Measurements from ENCODE around the gene OTUD6A. TPM values are rescaled to one million over a fixed set of nuclear protein-coding genes. Genes with fewer than 3 reads are reported as not detected.
A peak's percentile ranks its signal among the peaks of the same experiment; 100 is the strongest.

OTUD6A gene
- total and polyA plus RNA-seq, 8 donors = not detected

DNA sequence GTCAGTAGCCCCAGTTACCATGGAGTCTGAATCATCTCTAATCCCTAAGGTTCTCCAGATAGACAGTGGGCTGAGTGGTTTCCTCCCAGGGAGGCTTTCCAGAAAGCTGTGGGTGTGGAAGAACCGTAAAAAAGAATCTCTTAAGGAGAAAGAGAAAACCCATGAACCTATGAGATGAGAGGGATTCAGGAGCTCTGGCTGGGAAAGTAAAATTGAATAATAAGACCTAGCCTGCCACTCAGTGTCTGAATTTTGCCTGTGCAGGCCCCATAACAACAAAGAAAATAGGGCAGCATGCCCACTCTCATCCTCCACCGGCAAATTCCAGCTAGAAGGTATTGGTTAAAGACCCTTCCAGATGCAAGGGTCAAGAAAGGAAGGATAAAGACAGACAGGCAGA lies 29.5 kb upstream of the OTUD6A start:
- intact Hi-C loops (cut with DNase I; ENCODE audit: low total_unique reads) = loop anchor here (10.0 kb wide), 2 partner anchors 62 to 498 kb away; no protein-coding TSS in a partner anchor
- Histone ChIP-seq H3K27ac (no peak overlapping the region), H3K27me3 (peaks cover 0 to 4% (median 0%) of the 10 kb centered on the region in 3 donors), H3K9me3 (no peaks in the 10 kb centered on the region), H3K4me3 (no peak overlapping the region), H3K4me1 (no peaks in the 10 kb centered on the region), H3K36me3 (no peaks in the 10 kb centered on the region)
- no peak for DNase-seq
- TF ChIP-seq POLR2AphosphoS5 (IDR thresholded peaks at IDR 0.05) = no peak
- no peak for TF ChIP-seq EP300 (IDR thresholded peaks at IDR 0.05)
- TF ChIP-seq, protein P1, sequence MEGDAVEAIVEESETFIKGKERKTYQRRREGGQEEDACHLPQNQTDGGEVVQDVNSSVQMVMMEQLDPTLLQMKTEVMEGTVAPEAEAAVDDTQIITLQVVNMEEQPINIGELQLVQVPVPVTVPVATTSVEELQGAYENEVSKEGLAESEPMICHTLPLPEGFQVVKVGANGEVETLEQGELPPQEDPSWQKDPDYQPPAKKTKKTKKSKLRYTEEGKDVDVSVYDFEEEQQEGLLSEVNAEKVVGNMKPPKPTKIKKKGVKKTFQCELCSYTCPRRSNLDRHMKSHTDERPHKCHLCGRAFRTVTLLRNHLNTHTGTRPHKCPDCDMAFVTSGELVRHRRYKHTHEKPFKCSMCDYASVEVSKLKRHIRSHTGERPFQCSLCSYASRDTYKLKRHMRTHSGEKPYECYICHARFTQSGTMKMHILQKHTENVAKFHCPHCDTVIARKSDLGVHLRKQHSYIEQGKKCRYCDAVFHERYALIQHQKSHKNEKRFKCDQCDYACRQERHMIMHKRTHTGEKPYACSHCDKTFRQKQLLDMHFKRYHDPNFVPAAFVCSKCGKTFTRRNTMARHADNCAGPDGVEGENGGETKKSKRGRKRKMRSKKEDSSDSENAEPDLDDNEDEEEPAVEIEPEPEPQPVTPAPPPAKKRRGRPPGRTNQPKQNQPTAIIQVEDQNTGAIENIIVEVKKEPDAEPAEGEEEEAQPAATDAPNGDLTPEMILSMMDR (IDR thresholded peaks at IDR 0.05) = no peak
- TF ChIP-seq POLR2A (IDR thresholded peaks at IDR 0.05) = no peak
- WGBS, 5 donors = 48 to 68% (median 62%) methylated on average over 2 of the region's 2 CpGs

GRCh38 chrX:70033348-70034051 lies 28.8 kb upstream of the OTUD6A start:
- TF ChIP-seq POLR2AphosphoS5 (IDR thresholded peaks at IDR 0.05) (no peak), POLR2A (IDR thresholded peaks at IDR 0.05) (no peak), EP300 (IDR thresholded peaks at IDR 0.05) (no peak)
- TF ChIP-seq, protein P1 (IDR thresholded peaks at IDR 0.05) = peak in 5 of 7 experiments; percentile 11 to 54 (median 43)
- Histone ChIP-seq H3K4me1 (no peaks in the 10 kb centered on the region), H3K36me3 (no peaks in the 10 kb centered on the region), H3K27me3 (peaks cover 0 to 4% (median 0%) of the 10 kb centered on the region in 3 donors), H3K4me3 (no peak overlapping the region), H3K27ac (no peak overlapping the region), H3K9me3 (no peaks in the 10 kb centered on the region)
- intact Hi-C loops (cut with DNase I; ENCODE audit: low total_unique reads) = loop anchor here (10.0 kb wide), 2 partner anchors 61 to 499 kb away; no protein-coding TSS in a partner anchor
- peak; percentile 46 to 60 for DNase-seq
- 59 to 73% (median 62%) methylated on average over 10 of the region's 10 CpGs for WGBS, 5 donors

DNA sequence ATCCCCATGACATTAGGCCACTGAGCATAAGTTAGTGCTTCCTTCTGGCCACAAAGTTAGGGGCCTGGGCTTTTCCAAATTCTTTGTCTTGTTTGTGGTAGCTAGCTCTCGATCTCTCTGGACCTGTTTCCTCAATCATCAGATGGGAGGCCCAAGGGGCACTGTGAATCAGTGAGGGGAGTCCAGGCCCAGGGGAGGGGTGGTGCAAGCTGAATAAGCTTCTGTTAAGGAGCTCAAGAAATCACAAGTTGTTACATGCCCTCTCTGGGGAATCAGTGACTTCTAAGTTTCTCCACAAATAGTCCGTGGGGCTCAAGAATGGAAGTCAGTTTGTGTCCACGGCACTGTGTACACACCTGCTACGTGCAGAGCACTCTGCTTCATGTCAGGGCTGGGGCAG lies 27.6 kb upstream of the OTUD6A start:
- Histone ChIP-seq H3K4me3 (no peak overlapping the region), H3K27ac (no peak overlapping the region), H3K36me3 (no peaks in the 10 kb centered on the region), H3K27me3 (peaks cover 0 to 4% (median 0%) of the 10 kb centered on the region in 3 donors), H3K9me3 (no peaks in the 10 kb centered on the region), H3K4me1 (no peaks in the 10 kb centered on the region)
- intact Hi-C loops (cut with DNase I; ENCODE audit: low total_unique reads) = loop anchor here (10.0 kb wide), 2 partner anchors 60 to 500 kb away; no protein-coding TSS in a partner anchor
- DNase-seq = no peak
- TF ChIP-seq EP300 (IDR thresholded peaks at IDR 0.05) (no peak), POLR2AphosphoS5 (IDR thresholded peaks at IDR 0.05) (no peak), POLR2A (IDR thresholded peaks at IDR 0.05) (no peak)
- TF ChIP-seq, protein P1 (IDR thresholded peaks at IDR 0.05) = no peak
- 39 to 69% (median 60%) methylated on average over 2 to 4 of the region's 4 CpGs for WGBS, 5 donors

- H3K36me3 ChIP-seq = no peaks in the 10 kb centered on the region
- DNase-seq = peak in 1 of 2 donors; percentile 39
- intact Hi-C loops (cut with DNase I; ENCODE audit: low total_unique reads) = loop anchor here (10.0 kb wide), 2 partner anchors 56 to 504 kb away; no protein-coding TSS in a partner anchor
- no peaks in the 10 kb centered on the region for H3K4me1 ChIP-seq
- H3K4me3 ChIP-seq = no peak overlapping the region
- H3K27ac ChIP-seq = peak overlapping the region in 1 of 5 donors; percentile 5
- H3K27me3 ChIP-seq = no peaks in the 10 kb centered on the region
- TF ChIP-seq EP300 (IDR thresholded peaks at IDR 0.05) (no peak), POLR2A (IDR thresholded peaks at IDR 0.05) (no peak), POLR2AphosphoS5 (IDR thresholded peaks at IDR 0.05) (no peak)
- TF ChIP-seq, protein P1 (IDR thresholded peaks at IDR 0.05) = no peak
- 40 to 76% (median 55%) methylated on average over 2 of the region's 2 CpGs for WGBS, 5 donors
- no peaks in the 10 kb centered on the region for H3K9me3 ChIP-seq
These were observed 23.7 kb upstream of the OTUD6A start for GRCh38 chrX:70038515-70038914.

Data from stomach (tissue), 9 donors.